Esophagus squamous epithelium (tissue), 4 donors: ENCODE data around the gene KDM3A.

Experiments
- CTCF ChIP-seq, 6 experiments: fragments of 450-650 bp in 4 of 6; fragments of 200-600 bp in 2 of 6; sonication (generic) in 2 of 6; IDR thresholded peaks; one replicate each; pipeline ENCODE4 v1.5.1; 2016 to 2019; ENCODE audit warnings: antibody characterized with exemption in 6 of 6, mild to moderate bottlenecking in 4 of 6, moderate library complexity in 4 of 6
- POLR2A ChIP-seq, 4 donors: fragments of 450-650 bp; IDR thresholded peaks; one replicate each; pipeline ENCODE4 v1.6.1; 2017; ENCODE audit warnings: antibody characterized with exemption in 4 of 4, mild to moderate bottlenecking in 4 of 4, moderate library complexity in 3 of 4

- TF ChIP-seq POLR2A (IDR thresholded peaks at IDR 0.05) (no peak), CTCF (IDR thresholded peaks at IDR 0.05) (no peak)
Observed at GRCh38 chr2:86436328-86436727, 4.8 kb upstream of the KDM3A start.
